ENCODE data around the gene MTMR10.

MTMR10 gene

DNA sequence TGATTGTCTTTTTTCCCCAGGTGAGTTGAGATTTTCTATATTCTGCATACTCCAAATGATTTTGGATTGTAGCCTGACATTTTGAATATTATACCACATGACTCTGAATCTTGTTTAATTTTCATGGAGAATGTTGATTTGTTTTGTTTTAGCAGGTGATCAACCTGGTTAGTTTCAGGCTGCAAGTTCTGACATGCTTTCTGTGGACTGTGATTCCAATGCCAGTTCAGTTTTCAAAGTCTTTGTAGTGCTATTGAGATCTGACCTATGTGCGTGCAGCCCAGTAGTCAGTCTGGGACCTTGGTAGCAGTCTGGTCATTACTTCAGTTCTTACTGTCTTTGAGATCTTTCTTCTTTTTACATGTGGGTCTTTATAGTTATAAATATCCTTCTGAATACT lies 18.6 kb upstream of the MTMR10 start:
- no peak for FAIRE-seq

DNA sequence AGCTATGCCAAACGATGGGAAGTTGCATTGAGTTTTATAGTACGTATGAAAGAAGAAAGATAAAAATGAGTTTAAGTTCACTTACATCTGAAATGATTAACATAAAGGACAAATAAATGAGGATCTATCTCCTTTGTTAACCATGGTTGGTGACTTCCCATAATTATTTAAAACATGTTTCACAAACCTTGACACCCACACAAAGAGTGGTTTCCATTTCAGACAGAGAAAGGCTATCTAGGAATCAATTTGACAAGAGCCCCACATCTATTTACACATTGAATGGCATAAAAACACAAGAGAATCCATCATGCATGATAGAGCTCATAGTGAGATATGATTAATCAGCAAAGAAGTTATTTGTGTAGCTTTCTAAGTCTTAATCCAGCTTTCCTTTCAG lies 14.2 kb upstream of the MTMR10 start:
- FAIRE-seq: no peak

DNA sequence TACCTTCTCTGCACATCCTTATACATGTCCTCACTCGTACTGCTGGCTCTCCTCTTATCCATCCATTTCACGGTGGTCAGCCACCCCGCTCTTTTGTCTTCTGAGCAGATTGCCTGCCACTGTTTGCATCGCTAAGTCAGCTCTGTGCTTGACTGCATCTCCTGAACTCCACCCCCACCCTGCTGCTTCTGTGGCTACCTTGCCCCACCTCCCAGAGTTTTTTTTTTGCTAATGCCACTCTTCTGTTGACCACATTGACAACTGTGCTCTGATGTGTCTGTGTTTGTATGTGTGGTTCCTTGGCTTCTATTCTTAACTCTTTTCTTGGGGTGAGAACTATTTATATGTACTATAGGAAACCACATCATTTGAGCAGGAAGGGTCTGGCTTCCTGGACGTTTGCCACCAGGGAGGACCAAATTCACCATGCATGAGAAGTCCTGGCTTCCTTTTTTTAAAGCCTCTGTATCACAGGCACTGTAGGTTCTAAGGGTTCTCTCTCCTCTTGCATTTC lies 12.8 kb upstream of the MTMR10 start:
- FAIRE-seq: no peak

DNA sequence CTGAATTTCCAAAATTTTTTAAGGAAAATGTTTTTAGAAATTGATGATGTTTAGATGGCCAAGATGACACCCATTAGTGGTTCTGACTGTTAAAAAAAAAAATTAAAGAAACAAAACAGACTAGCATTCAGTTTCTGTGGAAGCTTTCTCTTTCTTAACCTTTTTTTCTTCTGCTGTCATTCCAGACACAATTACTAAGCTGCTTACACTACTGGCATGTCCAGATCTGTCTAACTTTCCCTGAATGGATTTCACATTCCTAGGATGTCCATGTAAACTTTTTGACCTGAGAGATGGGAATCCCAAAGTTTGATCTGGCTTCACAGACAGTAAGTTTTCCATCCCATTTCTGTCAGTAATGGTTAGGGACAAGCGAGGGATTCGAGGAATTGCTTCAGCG lies 10.3 kb upstream of the MTMR10 start:
- no peak for FAIRE-seq

DNA sequence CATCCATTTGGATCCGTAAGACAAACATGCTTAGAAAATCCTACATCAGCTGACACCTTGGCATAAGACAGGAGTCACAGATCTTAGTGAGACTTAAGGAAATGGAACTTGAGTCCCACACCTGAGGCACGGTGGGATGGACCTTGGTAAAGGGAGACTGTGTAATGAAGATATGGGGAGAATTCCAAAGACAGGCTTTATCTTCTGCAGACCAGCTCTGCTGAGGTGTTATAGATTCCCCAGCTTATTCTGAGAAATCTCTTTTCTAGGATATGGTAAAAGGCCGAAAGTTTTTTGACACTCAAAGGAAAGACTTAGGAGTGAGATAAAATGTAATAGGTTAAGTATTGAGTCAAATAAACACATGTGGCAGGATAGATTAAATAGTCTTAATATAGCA lies 8.3 kb upstream of the MTMR10 start:
- FAIRE-seq: no peak

DNA sequence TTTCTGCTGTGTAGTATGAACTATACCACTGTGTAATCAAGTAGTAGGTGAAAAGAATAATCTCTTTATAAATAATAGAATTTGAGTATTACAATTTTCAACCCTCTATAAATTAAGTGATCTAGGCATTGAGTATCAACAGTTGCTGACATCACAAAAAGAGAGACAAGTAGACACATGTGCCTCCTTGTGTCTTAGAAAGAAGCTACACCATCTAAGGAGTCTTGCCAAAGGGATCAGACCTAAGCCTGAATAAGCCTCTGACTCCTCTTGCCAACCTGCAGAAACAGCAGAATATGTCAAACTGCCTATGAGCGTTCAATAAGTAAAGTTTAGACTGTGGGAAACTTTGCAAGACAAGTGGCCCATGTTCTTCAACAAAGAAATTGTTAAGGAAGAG lies 5.8 kb upstream of the MTMR10 start:
- no peak for FAIRE-seq

DNA sequence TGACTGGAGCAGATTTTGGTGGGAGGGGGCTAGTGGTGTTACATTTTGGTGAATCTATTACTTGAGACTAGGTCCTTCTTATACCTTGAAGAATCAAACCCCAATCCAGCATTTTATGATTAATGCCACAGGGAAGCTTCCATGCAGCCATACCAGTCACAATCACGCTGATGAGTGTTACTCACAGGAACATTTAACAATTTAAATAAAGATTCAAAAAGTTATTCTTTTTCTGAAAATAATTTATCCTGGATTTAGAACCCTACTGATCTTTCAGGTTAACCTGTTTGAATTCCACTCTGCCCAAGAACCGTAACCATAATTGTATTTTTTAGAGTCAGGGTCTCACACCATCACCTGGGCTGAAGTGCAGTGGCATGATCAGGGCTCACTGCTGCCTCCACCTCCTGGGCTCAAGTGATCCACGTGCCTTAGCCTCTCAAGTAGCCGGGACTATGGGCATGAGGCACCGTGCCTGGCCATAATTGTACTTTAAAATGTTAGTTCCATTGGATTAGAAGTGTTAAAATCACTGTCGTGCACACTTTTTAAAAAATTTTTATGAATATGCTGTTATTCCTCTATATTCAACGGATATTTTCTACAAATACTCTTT lies 929 bp upstream of the MTMR10 start:
- no peak for FAIRE-seq

DNA sequence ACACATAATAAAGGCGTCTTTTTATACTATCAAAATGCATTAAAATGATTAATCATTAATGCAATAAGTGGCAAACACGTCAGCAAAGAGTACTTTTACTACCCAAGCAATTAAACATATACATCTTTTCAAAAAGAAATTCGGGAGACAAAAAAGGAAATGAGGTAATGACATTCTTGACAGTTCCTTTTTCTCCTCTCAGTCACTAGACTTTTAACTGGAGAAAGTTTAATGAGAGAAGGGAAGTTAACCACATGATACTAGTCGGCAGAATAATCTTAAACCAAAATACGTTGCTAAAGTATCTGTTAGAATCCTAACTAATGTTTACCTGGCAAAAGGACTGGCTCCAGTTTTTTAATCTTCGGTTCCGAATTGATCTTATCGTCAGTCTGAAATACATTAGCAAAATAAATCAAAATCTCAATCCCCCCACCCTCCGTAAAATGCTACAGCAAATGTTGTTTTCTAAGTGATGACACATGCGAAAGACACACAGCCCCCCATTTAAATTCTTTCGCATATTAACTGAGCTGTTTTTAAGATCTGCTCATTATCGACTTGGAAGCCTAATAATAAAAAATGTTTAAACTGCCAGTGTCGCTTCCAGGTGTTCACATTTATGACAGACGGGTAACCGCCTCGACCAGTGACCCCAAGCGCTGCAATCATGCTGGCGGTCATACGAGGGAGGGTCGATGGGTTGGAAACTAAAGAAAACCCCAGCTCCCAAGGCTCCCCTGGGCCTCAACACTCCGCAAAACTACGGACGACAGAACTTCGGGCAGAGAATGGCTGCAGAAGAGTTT lies 778 bp downstream of the MTMR10 start:
- FAIRE-seq: no peak

DNA sequence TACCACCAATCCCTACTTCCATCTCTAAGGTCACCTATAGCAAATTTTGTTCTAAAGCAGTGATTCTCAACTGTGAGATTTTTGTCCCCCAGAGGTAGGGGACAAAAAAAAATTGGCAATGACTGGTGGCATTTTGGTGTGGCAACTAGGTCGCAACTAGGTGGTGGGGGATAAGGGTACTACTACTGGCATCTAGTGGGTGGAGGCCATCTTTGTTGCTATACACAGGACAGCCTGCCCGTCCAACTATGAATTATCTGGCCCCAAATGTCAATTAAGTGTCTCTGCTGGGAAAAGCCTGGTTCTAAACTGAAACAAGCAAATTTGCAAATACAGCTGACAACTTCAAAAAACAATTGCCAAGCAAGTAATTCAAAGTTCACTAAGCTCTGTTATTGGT lies 1.4 kb downstream of the MTMR10 start:
- FAIRE-seq: no peak

DNA sequence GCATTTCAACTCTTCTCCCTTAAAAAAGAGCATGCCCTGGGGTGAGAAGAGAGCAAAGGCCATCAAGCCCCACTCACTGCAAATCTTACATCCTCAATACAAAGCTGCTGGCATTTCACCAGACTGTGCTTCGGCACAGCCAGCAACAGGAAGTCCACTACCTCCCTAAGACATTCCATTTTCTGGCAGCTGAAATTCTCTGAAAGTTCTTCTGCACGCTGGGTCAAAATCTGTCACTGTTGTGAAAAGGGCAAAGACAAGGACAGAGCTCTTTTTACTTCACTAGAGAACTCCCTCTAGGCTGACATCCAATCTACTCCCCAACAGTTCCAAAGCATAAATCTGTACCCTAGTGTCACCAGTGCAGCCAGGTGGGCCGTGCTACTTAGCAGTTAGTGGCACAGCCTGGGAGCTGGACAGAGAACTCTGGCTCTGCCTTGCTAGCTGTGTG lies 6.3 kb downstream of the MTMR10 start:
- no peak for FAIRE-seq

DNA sequence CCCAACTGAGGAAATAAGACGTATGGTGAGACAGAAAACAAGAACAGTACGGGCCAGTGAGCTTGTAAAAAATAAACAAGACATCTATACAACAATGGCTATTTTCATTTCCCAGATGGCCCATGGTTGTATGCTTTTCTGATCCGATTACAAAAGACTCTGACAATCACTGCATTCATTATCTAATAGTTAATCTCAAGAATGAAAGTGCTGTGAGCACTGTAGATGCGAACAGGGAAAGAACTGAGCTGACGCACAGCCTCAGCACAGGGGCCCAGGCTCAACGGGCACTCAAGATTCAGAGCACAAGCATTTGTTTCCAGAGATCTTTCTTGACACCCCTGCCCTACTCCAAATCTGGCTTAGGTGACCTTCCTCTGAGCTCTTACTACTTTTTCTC lies 6.9 kb downstream of the MTMR10 start:
- no peak for FAIRE-seq

DNA sequence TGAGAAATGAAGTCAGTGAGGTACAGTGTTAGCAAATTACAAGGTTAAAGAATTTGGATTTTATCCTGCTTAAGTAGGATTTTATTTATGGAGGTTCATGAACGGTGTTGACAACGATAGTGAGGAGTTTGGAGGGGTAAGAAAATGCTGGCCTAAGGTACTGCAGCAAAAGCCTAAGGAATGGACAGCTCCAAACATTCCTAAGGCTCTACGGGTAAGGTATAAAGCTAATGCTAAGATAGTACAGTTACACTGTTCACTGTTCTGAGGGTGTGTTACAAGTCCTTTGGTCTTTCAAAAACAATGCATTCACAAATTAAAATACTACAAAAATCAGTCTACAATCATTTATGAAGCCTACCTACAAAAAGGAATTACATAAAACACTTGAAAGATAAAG lies 7.3 kb downstream of the MTMR10 start:
- no peak for FAIRE-seq

DNA sequence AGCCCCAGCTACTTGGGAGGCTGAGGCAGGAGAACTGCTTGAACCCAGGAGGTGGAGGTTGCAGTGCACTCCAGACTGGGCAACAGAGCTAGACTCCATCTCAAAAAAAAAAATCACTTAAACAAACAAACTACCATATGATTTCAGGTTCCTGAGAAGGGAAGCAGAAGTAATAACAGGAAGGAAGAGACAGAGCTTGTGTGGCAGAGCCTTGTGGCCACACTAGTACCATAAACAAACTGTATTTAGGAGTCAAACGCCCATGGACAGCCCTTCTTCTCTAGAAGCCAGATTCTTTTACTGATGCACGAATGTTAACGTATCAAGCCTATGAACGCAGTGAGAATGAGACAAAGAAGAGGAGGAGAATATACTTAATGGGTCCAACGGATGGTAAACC lies 12.0 kb downstream of the MTMR10 start:
- FAIRE-seq: no peak

DNA sequence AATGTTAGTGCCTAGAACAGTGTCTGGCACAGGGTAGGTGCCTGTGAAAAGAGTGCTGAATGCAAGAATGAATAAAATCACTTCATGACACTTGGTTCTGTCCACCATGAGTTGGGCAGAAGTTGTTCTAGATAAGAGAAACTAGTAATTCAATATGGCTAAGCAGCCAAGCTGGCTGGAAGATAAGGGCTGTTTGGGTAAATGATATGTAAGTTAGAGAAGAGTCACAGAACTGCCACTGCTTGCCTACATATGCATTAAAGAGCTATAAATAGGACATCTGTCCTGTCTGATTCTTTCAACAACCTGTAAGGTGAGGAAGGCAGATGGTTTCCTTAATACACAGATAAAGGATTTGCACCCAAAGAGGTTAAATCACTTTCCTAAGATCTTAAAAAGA lies 13.1 kb downstream of the MTMR10 start:
- FAIRE-seq: no peak

DNA sequence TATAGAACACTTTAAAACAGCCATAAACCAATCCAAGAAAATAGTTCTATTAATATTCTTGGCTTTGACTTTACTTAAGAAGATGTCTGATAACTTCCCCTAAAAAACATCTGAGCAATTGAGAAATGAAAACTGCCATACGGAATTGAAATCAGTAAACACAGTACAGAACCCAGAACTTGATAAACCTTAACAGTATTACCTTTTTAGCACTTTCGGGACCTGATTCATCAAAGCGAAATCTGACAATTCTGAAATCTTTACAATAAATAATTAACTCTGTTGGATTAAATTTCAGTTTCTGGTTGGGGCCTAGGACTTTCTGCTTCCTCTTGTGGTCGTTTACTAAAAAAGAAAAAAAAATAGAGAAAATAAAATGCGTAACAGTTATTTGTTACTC lies 17.3 kb downstream of the MTMR10 start:
- no peak for FAIRE-seq

DNA sequence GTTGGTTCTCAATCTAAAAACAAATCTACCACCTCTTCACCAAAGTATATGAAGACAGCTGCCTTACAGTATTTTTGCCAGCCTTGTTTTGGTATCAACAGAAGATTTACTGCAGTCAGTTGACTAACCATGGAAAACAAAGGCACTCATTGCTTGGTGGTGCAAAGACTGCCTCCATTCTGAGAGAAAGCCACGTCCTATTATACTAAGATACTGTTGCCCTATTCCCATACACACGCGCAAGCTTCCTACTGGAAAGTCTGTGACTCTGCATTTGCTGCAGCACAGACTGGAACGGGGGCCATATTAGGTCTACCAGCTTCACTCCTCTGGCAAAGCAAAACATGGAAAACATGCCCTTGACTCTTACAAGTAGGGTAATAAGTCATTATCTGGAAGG lies 18.0 kb downstream of the MTMR10 start:
- no peak for FAIRE-seq

DNA sequence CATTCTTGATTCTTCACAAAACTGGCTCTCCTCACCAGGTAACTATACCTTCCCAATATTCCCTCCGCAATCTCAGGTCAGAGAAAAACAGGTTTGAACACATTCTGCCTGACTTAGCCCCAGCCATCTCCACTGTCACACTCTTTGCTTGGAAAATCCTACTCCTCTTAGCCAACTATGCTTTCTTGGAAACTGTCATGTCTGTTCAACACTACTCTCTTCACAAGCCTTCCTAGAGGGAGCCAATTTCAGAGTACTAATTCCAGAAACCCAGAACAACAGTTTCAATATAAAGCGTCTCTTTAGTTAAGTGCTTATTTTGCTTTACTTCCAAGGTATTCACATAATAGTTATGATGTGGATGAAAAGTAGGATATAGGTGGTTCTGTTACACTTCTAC lies 21.7 kb downstream of the MTMR10 start:
- no peak for FAIRE-seq

DNA sequence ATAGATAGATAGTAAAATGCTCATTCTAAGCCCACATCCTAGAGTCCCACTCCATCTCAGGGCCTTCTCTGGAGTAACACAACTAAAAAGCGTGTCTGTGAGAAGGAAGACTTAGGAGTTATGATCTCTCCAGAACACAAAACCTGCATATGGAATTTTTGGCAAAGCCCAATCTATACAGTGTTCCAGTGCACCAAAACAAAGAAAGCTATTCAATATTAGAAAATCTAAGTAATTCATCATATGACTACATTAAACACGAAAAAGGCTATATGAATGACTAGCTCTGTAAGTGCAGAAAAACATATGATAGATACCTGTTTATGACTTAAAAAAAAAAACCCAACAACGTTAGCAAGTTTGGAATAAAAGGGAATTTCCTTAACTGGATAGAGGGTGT lies 27.7 kb downstream of the MTMR10 start:
- no peak for FAIRE-seq

DNA sequence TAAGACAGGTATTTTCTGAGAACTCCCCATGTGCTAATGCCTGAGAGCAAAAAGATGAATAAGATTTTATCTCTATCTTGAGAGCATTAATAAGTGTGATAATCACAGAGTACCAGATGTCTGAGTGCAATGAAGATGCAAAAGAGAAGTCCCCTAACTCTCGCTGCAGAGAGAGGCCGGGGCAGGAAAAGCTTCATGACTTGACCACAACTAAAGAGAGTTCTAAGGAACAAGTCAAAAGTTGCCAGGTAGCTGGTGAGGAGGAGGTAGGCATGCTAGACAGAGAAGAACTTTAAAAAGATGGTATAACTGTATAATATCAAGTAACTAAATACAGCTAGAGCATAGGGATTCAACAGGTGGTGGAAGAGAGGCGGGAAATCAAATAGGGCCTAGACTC lies 28.8 kb downstream of the MTMR10 start:
- no peak for FAIRE-seq

DNA sequence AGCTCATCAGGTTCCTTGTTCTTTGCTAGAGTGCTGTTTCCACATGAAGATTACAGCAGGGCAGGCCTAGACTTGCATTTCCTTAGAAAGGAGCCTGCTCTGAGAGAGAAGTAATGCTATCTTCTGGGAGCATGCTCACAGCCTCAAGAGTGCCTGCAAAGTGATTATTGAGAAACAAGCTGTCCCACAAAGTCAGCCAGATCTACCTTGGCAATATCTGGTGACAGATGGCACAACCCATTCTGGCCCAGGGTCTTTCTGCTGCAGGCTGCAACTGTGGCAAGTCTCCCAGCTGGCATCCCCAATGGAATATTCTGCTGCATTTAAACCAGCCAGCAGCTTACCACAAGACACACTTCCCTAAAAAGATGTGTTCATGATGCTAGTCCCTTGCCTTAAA lies 29.3 kb downstream of the MTMR10 start:
- FAIRE-seq: no peak

DNA sequence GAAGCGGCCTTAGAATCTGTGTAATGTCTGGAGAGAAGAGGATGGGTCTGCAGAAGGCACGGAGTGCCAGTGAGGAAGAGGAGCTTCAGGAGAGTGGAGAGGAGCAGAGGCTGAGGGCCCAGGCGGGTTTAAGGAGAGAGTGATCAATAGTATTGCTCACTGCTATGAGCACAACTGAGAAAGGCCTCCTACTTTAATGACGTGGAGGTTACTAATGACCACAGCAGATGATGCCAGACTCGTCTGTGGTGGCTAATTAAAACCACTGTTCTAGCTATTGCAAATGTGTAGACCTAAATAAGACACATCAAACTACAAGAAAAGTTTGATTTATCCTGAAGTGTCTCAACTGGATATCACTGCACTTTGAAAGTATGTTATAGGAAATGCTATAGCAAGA lies 33.2 kb downstream of the MTMR10 start:
- no peak for FAIRE-seq

DNA sequence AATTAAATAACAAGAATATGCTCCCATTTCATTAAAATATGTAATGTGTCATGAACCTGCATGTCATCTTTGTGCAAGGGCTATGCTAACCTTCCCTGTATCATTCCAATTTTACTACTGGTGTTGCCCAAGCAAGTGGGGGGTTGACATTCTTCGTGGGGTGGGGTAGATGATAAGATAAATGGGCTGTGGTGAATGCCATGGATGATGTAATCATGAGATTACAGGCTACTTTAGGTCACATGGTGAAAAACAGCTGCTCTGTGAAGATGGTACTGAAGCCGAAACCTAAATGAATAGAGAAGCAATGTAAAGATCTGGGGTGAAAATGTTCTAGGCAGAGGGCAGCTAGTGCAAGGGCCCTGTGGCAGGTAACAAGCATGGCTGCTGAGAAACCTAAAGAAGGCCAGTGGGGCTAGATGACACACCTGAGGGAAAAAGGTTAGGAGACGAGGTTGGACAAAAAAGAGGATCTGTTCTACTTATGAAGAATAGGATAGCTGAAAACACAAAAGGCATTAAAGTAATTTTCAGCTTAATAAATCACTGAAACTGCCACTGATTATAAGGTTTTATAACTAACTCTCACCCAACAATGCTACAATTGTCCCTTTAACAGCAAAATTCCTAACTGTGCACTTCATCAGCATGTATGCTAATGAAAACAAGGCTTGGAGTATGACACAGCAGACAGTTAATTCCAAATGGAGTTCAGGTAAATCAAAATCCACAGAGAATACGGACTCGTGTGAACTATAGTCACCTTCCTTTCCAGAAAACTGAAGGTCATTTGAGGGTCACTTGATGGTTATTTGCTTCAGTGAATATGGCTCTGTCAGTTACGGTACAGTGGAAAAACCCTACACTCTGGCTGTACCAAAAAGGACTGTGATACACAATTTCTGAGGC lies 35.0 kb downstream of the MTMR10 start:
- no peak for FAIRE-seq

DNA sequence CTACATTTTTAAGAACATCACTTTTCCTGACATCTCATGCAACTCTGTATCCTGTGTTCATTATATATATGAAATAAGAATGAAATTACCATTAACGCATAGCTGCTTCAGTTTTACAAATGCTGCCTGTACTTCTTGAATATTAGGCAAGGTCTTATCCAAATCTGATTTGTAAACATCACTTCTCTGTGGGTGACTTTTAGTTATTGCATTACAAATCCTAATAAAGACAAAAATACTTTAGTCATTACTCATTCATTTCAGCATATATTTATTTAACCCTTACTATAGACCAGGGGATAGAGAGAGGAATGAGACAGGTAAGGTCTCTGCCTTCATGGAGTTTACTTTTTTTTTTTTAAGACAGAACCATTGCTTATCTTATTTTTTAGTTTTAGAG lies 36.8 kb downstream of the MTMR10 start:
- no peak for FAIRE-seq
